Activated CD4-positive, alpha-beta memory T cell treated with anti-CD3 and anti-CD28 coated beads for 36 hours (primary cell): ENCODE results near the gene CDYL2. TPM values are rescaled to one million over a fixed set of nuclear protein-coding genes. Genes with fewer than 3 reads are reported as not detected.
"Not testable (repeated sequence)": the region's sequence is repeated elsewhere in the genome, so short reads cannot be mapped to it uniquely, and the experiment has no call there.

ENCODE experiments used
- CTCF ChIA-PET: fragments of 350-600 bp; sonication (Branson Sonifier 250); formaldehyde crosslinking; loops from one replicate; lab custom pipeline; 2021; ENCODE audit warnings: antibody characterized with exemption, inconsistent platforms; lab: Charles Lee
- POLR2A ChIA-PET: fragments of 350-600 bp; sonication (Branson Sonifier 250); formaldehyde crosslinking; loops from one replicate; lab custom pipeline; 2021; ENCODE audit warnings: antibody characterized with exemption; lab: Charles Lee
- DNase-seq: peaks from one replicate; pipeline ENCODE4 v3.0.0-alpha.2; 2020
- H3K27ac Mint-ChIP-seq: one replicate; pipeline ENCODE4 v1.8.0; 2021; ENCODE audit warnings: mixed read lengths
- H3K27me3 Mint-ChIP-seq: one replicate; pipeline ENCODE4 v1.8.0; 2021; ENCODE audit warnings: mixed read lengths
- H3K36me3 Mint-ChIP-seq: one replicate; pipeline ENCODE4 v1.8.0; 2021; ENCODE audit warnings: mixed read lengths
- H3K4me1 Mint-ChIP-seq: one replicate; pipeline ENCODE4 v1.8.0; 2021; ENCODE audit warnings: low read depth, mixed read lengths
- H3K4me3 Mint-ChIP-seq: one replicate; pipeline ENCODE4 v1.8.0; 2021; ENCODE audit warnings: mild to moderate bottlenecking, mixed read lengths
- H3K9me3 Mint-ChIP-seq: one replicate; pipeline ENCODE4 v1.8.0; 2021; ENCODE audit warnings: mixed read lengths
- intact Hi-C: fragments of 100-400 bp; cut with micrococcal nuclease; formaldehyde crosslinking; loops from one replicate; pipeline ENCODE4 v1.15.1; 2023
- total RNA-seq, 2 experiments: library from RNA; stranded (reverse); gene quantifications; one replicate each; pipeline ENCODE4 v1.2.3, GENCODE V29; 2021

CDYL2 gene
- total RNA-seq, 2 experiments from 2014 or later: 29.4 to 34.1 TPM

DNA sequence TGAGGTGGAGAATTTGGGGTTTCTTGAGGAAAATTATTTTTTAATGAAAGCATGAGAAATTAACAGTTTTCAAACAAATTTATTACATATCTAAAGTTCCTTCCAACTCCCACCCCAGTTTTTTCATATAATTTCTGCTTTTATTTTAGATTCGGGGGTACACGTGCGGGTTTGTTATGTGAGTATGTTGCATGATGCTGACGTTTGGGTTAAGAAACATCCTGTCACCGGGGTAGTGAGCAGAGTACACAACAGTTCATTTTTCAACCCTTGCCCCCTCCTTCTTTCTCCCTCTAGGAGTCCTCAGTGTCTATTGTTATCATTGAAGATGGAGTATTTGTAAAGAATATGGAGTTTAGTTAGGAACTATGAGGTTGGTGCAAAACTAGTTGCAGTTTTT is 31.8 kb upstream of the CDYL2 start:
- intact Hi-C loops: no loop called here
- Mint-ChIP-seq H3K4me1 (no peaks in the 10 kb centered on the region), H3K9me3 (peaks cover 6% of the 10 kb centered on the region), H3K4me3 (no peak overlapping the region), H3K36me3 (no peaks in the 10 kb centered on the region), H3K27ac (no peak overlapping the region), H3K27me3 (peaks cover 12% of the 10 kb centered on the region)
- ChIA-PET POLR2A (no interaction called here), CTCF (interaction anchor here (3.2 kb wide), 1 partner anchor 309 kb away, joined by 17 read pairs; no protein-coding TSS in a partner anchor)
- no peak for DNase-seq

- H3K4me3 Mint-ChIP-seq: no peak overlapping the region
- POLR2A ChIA-PET: no interaction called here
- H3K27ac Mint-ChIP-seq: no peak overlapping the region
- no peaks in the 10 kb centered on the region for H3K36me3 Mint-ChIP-seq
- no peaks in the 10 kb centered on the region for H3K9me3 Mint-ChIP-seq
- H3K27me3 Mint-ChIP-seq: peaks cover 5% of the 10 kb centered on the region
- intact Hi-C loops: no loop called here
- CTCF ChIA-PET: interaction anchor here (0.6 to 8.6 kb wide), 2 partner anchors 118 to 305 kb away, joined by 3 to 171 read pairs; no protein-coding TSS in a partner anchor
- H3K4me1 Mint-ChIP-seq: no peaks in the 10 kb centered on the region
- no peak for DNase-seq
Measured at GRCh38 chr16:80831039-80831438, 26.6 kb upstream of the CDYL2 start.

DNA sequence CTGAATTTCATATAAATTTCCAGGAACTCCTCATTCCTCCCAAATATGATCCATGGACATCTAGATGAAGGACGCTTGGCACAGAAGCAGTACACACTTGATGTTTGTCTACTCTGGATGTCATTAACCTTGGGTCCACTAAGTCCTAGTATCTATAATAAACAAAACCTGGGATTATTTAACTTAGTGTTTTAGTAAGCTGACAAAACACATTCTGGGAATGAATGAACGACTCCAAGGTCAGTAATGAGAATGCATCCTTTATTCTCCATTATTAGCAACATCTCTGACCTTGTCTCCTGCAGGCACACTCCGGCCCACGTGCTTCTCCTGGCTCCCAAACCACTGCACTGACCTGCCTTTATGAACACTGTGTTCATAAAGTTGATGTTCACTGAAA is 24.1 kb upstream of the CDYL2 start:
- H3K4me3 Mint-ChIP-seq: no peak overlapping the region
- H3K27ac Mint-ChIP-seq: no peak overlapping the region
- no peak for DNase-seq
- H3K36me3 Mint-ChIP-seq: no peaks in the 10 kb centered on the region
- H3K4me1 Mint-ChIP-seq: no peaks in the 10 kb centered on the region
- H3K27me3 Mint-ChIP-seq: peaks cover 5% of the 10 kb centered on the region
- CTCF ChIA-PET: interaction anchor here (1.6 to 8.6 kb wide), 2 partner anchors 302 to 362 kb away, joined by 6 to 171 read pairs; no protein-coding TSS in a partner anchor
- H3K9me3 Mint-ChIP-seq: no peaks in the 10 kb centered on the region
- intact Hi-C loops: no loop called here
- POLR2A ChIA-PET: no interaction called here

DNA sequence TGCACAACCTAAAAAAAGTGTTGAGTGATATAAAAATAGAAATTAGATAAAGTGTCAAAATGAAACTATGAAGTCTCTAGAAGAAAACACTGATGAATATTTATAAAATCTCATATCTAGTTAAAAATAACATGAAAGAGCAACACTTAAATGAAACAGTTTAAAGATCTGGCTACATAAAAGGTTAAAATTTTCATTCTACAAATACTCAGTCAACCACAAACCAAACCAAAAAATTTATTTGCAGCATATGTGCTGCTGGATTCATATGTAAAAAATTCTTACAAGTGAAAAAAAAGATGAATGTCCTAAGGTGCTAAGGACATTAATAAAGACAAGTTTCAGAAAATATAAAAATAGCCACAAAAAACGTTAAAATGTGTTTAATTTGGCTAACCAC is 22.6 kb upstream of the CDYL2 start:
- Mint-ChIP-seq H3K36me3 (no peaks in the 10 kb centered on the region), H3K4me1 (no peaks in the 10 kb centered on the region), H3K4me3 (no peak overlapping the region), H3K9me3 (no peaks in the 10 kb centered on the region), H3K27me3 (peaks cover 3% of the 10 kb centered on the region), H3K27ac (no peak overlapping the region)
- POLR2A ChIA-PET: no interaction called here
- intact Hi-C loops: no loop called here
- CTCF ChIA-PET: interaction anchor here (0.9 to 8.6 kb wide), 3 partner anchors 25 to 301 kb away, joined by 3 to 171 read pairs (median 4); no protein-coding TSS in a partner anchor
- DNase-seq: no peak

GRCh38 chr16:80825365-80825758 is 21.0 kb upstream of the CDYL2 start:
- Mint-ChIP-seq H3K9me3 (no peaks in the 10 kb centered on the region), H3K27me3 (peaks cover 2% of the 10 kb centered on the region), H3K4me1 (no peaks in the 10 kb centered on the region), H3K27ac (no peak overlapping the region), H3K4me3 (no peak overlapping the region), H3K36me3 (no peaks in the 10 kb centered on the region)
- intact Hi-C loops: no loop called here
- DNase-seq: no peak
- POLR2A ChIA-PET: no interaction called here
- CTCF ChIA-PET: interaction anchor here (0.6 to 8.6 kb wide), 16 partner anchors 12 to 299 kb away, joined by 3 to 171 read pairs (median 4); no protein-coding TSS in a partner anchor

GRCh38 chr16:80824623-80825364 is 20.4 kb upstream of the CDYL2 start:
- CTCF ChIA-PET: interaction anchor here (0.7 to 8.6 kb wide), 19 partner anchors 11 to 360 kb away, joined by 3 to 171 read pairs (median 4); no protein-coding TSS in a partner anchor
- intact Hi-C loops: loop anchor here (1.0 kb wide), 1 partner anchor 297 kb away; no protein-coding TSS in a partner anchor
- H3K27ac Mint-ChIP-seq: no peak overlapping the region
- no peaks in the 10 kb centered on the region for H3K9me3 Mint-ChIP-seq
- H3K36me3 Mint-ChIP-seq: no peaks in the 10 kb centered on the region
- H3K27me3 Mint-ChIP-seq: peaks cover 1% of the 10 kb centered on the region
- no peak overlapping the region for H3K4me3 Mint-ChIP-seq
- no peaks in the 10 kb centered on the region for H3K4me1 Mint-ChIP-seq
- DNase-seq: peak; percentile 54
- POLR2A ChIA-PET: no interaction called here

DNA sequence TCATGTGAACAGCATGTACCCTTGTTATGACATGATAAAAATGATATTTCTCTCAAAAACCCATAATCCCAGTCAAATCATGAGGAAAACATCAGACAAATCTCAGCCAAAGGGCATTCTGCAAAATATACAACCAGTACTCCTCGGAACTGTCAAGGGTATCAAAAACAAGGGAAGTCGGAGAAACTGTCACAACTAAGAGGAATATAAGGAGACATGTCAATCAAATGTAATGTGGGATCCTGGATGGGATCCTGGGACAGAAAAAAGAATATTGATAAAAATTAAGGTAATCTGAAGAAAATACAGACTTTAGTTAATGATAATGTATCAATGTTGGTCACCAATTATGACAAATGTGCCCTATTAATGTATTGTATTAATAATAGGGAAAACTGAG is 15.6 kb upstream of the CDYL2 start:
- intact Hi-C loops: no loop called here
- H3K9me3 Mint-ChIP-seq: no peaks in the 10 kb centered on the region
- ChIA-PET POLR2A (no interaction called here), CTCF (interaction anchor here (0.6 kb wide), 1 partner anchor 136 kb away, joined by 3 read pairs; no protein-coding TSS in a partner anchor)
- H3K27me3 Mint-ChIP-seq: peaks cover 8% of the 10 kb centered on the region
- H3K4me1 Mint-ChIP-seq: no peaks in the 10 kb centered on the region
- no peak for DNase-seq
- H3K36me3 Mint-ChIP-seq: no peaks in the 10 kb centered on the region
- H3K4me3 Mint-ChIP-seq: no peak overlapping the region
- no peak overlapping the region for H3K27ac Mint-ChIP-seq

DNA sequence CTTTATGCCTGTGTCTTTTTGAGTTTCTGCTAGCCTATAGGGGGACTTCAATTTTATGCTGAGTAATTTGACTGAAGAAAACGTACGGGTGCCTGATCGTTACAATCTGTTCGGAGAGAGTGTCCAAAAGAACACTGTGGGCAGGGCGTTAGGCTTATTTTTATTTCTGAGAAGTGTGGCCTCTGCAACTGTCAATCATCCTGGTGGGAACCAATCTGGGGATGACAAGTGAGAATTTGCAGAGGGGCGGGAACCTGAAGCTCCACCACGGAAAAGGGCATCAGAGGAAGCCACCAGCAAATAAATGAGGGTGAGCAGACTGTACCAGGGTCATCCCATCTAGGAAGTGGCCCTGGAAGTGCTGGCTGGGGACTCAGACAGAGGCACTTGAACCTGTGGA is 12.0 kb upstream of the CDYL2 start:
- Mint-ChIP-seq H3K36me3 (no peaks in the 10 kb centered on the region), H3K9me3 (no peaks in the 10 kb centered on the region), H3K27ac (no peak overlapping the region), H3K4me1 (no peaks in the 10 kb centered on the region), H3K27me3 (peaks cover 8% of the 10 kb centered on the region), H3K4me3 (no peak overlapping the region)
- intact Hi-C loops: no loop called here
- no peak for DNase-seq
- ChIA-PET CTCF (interaction anchor here (0.8 kb wide), 1 partner anchor 289 kb away, joined by 3 read pairs; no protein-coding TSS in a partner anchor), POLR2A (no interaction called here)

GRCh38 chr16:80815278-80815677 is 10.9 kb upstream of the CDYL2 start:
- H3K36me3 Mint-ChIP-seq, H3K4me3 Mint-ChIP-seq, H3K4me1 Mint-ChIP-seq, H3K27ac Mint-ChIP-seq, H3K9me3 Mint-ChIP-seq, DNase-seq, H3K27me3 Mint-ChIP-seq, intact Hi-C loops, CTCF ChIA-PET, POLR2A ChIA-PET: not testable (repeated sequence)

DNA sequence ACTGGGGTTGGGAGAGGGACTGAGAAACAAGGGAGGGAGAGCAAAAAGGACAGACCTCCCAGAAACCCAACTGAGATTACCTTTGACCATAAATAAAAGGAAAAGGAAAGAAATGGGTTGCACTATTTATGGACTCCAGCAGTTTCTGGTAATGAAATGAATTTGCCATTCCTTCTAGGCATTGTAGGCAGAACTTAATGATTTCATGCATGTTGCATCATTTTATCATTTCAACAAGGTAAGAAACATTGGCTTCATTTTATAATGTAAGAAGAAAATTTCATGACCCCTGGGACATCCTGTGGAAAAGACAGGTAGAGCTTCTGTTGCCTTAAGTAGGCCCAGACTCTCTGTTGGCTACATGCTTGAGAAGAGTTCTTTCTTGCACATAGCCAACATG is 8.2 kb upstream of the CDYL2 start:
- Mint-ChIP-seq H3K4me3 (no peak overlapping the region), H3K9me3 (no peaks in the 10 kb centered on the region), H3K4me1 (peaks cover 1% of the 10 kb centered on the region), H3K27me3 (peaks cover 6% of the 10 kb centered on the region), H3K36me3 (no peaks in the 10 kb centered on the region), H3K27ac (no peak overlapping the region)
- POLR2A ChIA-PET: no interaction called here
- CTCF ChIA-PET: interaction anchor here (2.9 kb wide), 1 partner anchor 286 kb away, joined by 12 read pairs; no protein-coding TSS in a partner anchor
- DNase-seq: no peak
- intact Hi-C loops: no loop called here

DNA sequence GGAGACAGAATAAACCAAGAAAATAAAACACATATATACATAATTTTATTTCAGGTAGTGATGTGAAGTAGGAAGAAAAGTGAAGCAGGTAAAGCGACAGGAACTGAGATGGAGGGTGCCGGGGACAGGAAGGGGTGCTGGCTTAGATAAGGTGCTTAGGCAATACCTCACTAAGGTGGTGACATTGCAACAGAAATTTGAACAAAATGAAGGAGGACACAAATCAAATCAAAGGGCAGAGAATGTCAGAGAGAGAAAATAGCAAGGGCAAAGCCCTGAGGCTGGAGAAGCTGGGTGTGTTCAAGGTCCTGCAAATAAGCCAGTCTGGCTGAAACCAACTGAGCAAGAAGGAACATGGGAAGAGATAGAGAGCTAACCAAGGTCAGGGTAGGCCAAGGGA is 5.0 kb upstream of the CDYL2 start:
- H3K9me3 Mint-ChIP-seq: no peaks in the 10 kb centered on the region
- CTCF ChIA-PET: interaction anchor here (3.5 to 5.3 kb wide), 2 partner anchors 15 to 282 kb away, joined by 15 to 41 read pairs; no protein-coding TSS in a partner anchor
- H3K4me3 Mint-ChIP-seq: no peak overlapping the region

GRCh38 chr16:80807906-80808305 is 3.5 kb upstream of the CDYL2 start:
- Mint-ChIP-seq H3K4me3 (no peak overlapping the region), H3K9me3 (no peaks in the 10 kb centered on the region), H3K27me3 (peaks cover 2% of the 10 kb centered on the region), H3K27ac (no peak overlapping the region), H3K36me3 (no peaks in the 10 kb centered on the region), H3K4me1 (peaks cover 25% of the 10 kb centered on the region)
- ChIA-PET POLR2A (interaction anchor here (0.8 to 2.4 kb wide), 3 partner anchors 202 to 227 kb away, joined by 3 to 14 read pairs (median 3); no protein-coding TSS in a partner anchor), CTCF (interaction anchor here (0.6 to 5.3 kb wide), 3 partner anchors 17 to 281 kb away, joined by 3 to 41 read pairs (median 15); no protein-coding TSS in a partner anchor)
- no peak for DNase-seq
- intact Hi-C loops: loop anchor here (1.0 to 10.0 kb wide), 12 partner anchors 49 to 1533 kb away; partner anchors contain the start of genes C16orf46, CENPN, CMC2 and GAN

More for the DNA sequence above, 5.0 kb upstream of the CDYL2 start:
- DNase-seq: no peak
- Mint-ChIP-seq H3K27ac (no peak overlapping the region), H3K36me3 (no peaks in the 10 kb centered on the region), H3K4me1 (peaks cover 22% of the 10 kb centered on the region), H3K27me3 (peaks cover 2% of the 10 kb centered on the region)
- POLR2A ChIA-PET: no interaction called here
- intact Hi-C loops: loop anchor here (5.0 to 10.0 kb wide), 4 partner anchors 268 to 1535 kb away; partner anchors contain the start of genes C16orf46 and GAN
